Trophoblast cell (in vitro differentiated cells and primary cell): ENCODE measurements around the gene LMAN2.
"Not testable (repeated sequence)": the region's sequence is repeated elsewhere in the genome, so short reads cannot be mapped to it uniquely, and the experiment has no call there.

Experiments used
- DNase-seq, 2 donors: peaks; one replicate each; pipeline ENCODE4 v3.0.0-alpha.2; 2016
- H2AFZ ChIP-seq: 2 replicates; pipeline ENCODE4 v1.6.1; 2013; ENCODE audit warnings: low read length, moderate library complexity, mild to moderate bottlenecking; ENCODE audit not compliant: insufficient read depth, poor library complexity
- H2AK5ac ChIP-seq: 2 replicates; pipeline ENCODE4 v1.6.1; 2013; ENCODE audit warnings: mild to moderate bottlenecking, low read length
- H2BK120ac ChIP-seq: 2 replicates; pipeline ENCODE4 v1.6.1; 2013; ENCODE audit warnings: low read length, mild to moderate bottlenecking, moderate library complexity; ENCODE audit not compliant: insufficient read depth, poor library complexity
- H2BK12ac ChIP-seq: 2 replicates; pipeline ENCODE4 v1.6.1; 2013; ENCODE audit warnings: mild to moderate bottlenecking, low read length, moderate library complexity
- H2BK5ac ChIP-seq: 2 replicates; pipeline ENCODE4 v1.6.1; 2013; ENCODE audit warnings: low read length, low read depth, moderate library complexity, mild to moderate bottlenecking; ENCODE audit not compliant: poor library complexity
- H3K14ac ChIP-seq: 2 replicates; pipeline ENCODE4 v1.6.1; 2013; ENCODE audit warnings: mild to moderate bottlenecking, low read length
- H3K18ac ChIP-seq: 2 replicates; pipeline ENCODE4 v1.6.1; 2013; ENCODE audit warnings: mild to moderate bottlenecking, low read length
- H3K23ac ChIP-seq: 2 replicates; pipeline ENCODE4 v1.6.1; 2013; ENCODE audit warnings: low read length
- H3K27ac ChIP-seq: 2 replicates; pipeline ENCODE4 v1.5.1; 2013; ENCODE audit warnings: low read depth, mild to moderate bottlenecking, inconsistent platforms, low read length, moderate library complexity
- H3K27me3 ChIP-seq: 2 replicates; pipeline ENCODE4 v1.6.1; 2013; ENCODE audit warnings: inconsistent platforms, mild to moderate bottlenecking, low read length, moderate library complexity; ENCODE audit not compliant: insufficient read depth
- H3K36me3 ChIP-seq, 2 experiments: 1 replicate in 1 of 2; 2 replicates in 1 of 2; pipeline ENCODE4 v1.6.1; 2013; ENCODE audit warnings: low read length in 2 of 2, mild to moderate bottlenecking in 2 of 2, moderate library complexity in 1 of 2; ENCODE audit not compliant: insufficient read depth in 2 of 2, control insufficient read depth in 1 of 2
- H3K4ac ChIP-seq: 2 replicates; pipeline ENCODE4 v1.6.1; 2013; ENCODE audit warnings: low read depth, mild to moderate bottlenecking, low read length, moderate library complexity
- H3K4me1 ChIP-seq, 2 experiments: 1 replicate in 1 of 2; 2 replicates in 1 of 2; pipeline ENCODE4 v1.6.1; 2013; ENCODE audit warnings: low read length in 2 of 2, mild to moderate bottlenecking in 2 of 2, moderate library complexity in 1 of 2; ENCODE audit not compliant: insufficient read depth in 2 of 2, control insufficient read depth in 1 of 2
- H3K4me2 ChIP-seq: 2 replicates; pipeline ENCODE4 v1.6.1; 2013; ENCODE audit warnings: inconsistent platforms, mild to moderate bottlenecking, low read length, moderate library complexity
- H3K4me3 ChIP-seq: 2 replicates; pipeline ENCODE4 v1.5.1; 2013; ENCODE audit warnings: mild to moderate bottlenecking, low read depth, low read length, inconsistent platforms
- H3K79me1 ChIP-seq: one replicate; pipeline ENCODE4 v1.6.1; 2013; ENCODE audit warnings: low read length
- H3K79me2 ChIP-seq: 2 replicates; pipeline ENCODE4 v1.6.1; 2013; ENCODE audit warnings: low read length, mild to moderate bottlenecking; ENCODE audit not compliant: control insufficient read depth, insufficient read depth, poor library complexity
- H3K9ac ChIP-seq: 2 replicates; pipeline ENCODE4 v1.6.1; 2013; ENCODE audit warnings: mild to moderate bottlenecking, low read length
- H3K9me3 ChIP-seq: 2 replicates; pipeline ENCODE4 v1.6.1; 2013; ENCODE audit warnings: low read depth, mild to moderate bottlenecking, control low read depth, inconsistent platforms, low read length; ENCODE audit not compliant: insufficient read depth
- H4K12ac ChIP-seq: 2 replicates; pipeline ENCODE4 v1.6.1; 2013; ENCODE audit warnings: low read depth, mild to moderate bottlenecking, low read length, moderate library complexity
- H4K8ac ChIP-seq: 2 replicates; pipeline ENCODE4 v1.6.1; 2013; ENCODE audit warnings: low read depth, mild to moderate bottlenecking, low read length, moderate library complexity
- H4K91ac ChIP-seq: one replicate; pipeline ENCODE4 v1.6.1; 2013; ENCODE audit warnings: low read depth, mild to moderate bottlenecking, low read length, moderate library complexity
- WGBS: extraction: QIAGEN DNeasy Blood & Tissue Kit; methylation state at CpG from one replicate; pipeline ENCODE4 v1.1.7; 2013; ENCODE audit warnings: missing lambda C conversion rate; ENCODE audit not compliant: insufficient read length, insufficient coverage; ENCODE audit errors: extremely low coverage; 5-methylcytosine and 5-hydroxymethylcytosine counted together

The LMAN2 gene

DNA sequence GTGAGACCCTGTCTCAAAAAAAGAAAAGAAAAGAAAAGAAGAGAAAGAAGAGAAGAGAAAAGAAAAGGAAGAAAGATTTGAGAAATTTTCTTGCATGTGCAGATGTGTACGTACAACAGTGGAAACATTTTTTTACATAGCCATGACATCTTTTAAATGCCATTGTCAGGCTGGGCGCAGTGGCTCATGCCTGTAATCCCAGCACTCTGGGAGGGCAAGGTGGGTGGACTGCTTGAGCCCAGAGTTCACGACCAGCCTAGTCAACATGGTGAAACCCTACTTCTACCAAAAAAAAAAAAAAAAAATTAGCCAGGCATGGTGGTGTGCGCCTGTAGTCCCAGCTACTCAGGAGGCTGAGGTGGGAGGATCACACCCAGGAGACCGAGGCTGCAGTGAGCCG is 6.6 kb downstream of the LMAN2 start:
- no peak overlapping the region for H2AK5ac ChIP-seq

DNA sequence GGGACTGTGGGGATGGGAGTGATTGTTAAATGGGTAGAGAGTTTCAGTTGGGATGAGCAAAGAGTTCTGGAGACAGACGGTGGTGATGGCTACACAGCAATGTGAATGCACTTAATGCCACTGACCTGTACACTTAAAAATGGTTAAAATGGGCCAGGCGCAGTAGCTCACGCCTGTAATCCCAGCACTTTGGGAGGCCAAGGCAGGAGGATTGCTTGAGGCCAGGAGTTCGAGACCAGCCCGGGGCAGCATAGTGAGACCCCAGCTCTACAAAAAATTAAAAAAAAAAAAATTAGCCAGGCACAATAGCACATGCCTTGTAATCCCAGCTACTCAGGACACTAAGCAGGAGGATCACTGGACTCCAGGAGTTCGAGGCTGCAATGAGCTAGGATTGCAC is 7.7 kb downstream of the LMAN2 start:
- no peak for DNase-seq
- Histone ChIP-seq H3K14ac (no peak overlapping the region), H3K79me1 (no peaks in the 10 kb centered on the region), H2AFZ (no peak overlapping the region), H2BK5ac (no peak overlapping the region), H3K4me2 (no peak overlapping the region), H3K9me3 (peaks cover 1% of the 10 kb centered on the region), H3K9ac (no peak overlapping the region), H3K4me1 (peaks cover 0 to 3% of the 10 kb centered on the region in 2 experiments), H4K8ac (no peak overlapping the region), H2AK5ac (no peak overlapping the region), H2BK12ac (no peak overlapping the region), H3K79me2 (peaks cover 3% of the 10 kb centered on the region), H3K4me3 (no peak overlapping the region), H3K36me3 (peaks cover 16 to 23% of the 10 kb centered on the region in 2 experiments), H4K12ac (no peak overlapping the region), H3K4ac (no peak overlapping the region), H3K23ac (no peak overlapping the region), H3K27me3 (no peaks in the 10 kb centered on the region), H4K91ac (no peak overlapping the region), H3K27ac (no peak overlapping the region), H3K18ac (no peak overlapping the region), H2BK120ac (no peak overlapping the region)
- WGBS, result no CpG with 5 or more reads among the region's 6 CpGs

More for the DNA sequence above, 6.6 kb downstream of the LMAN2 start:
- Histone ChIP-seq H3K36me3 (peaks cover 11 to 17% of the 10 kb centered on the region in 2 experiments), H3K27me3 (no peaks in the 10 kb centered on the region), H4K12ac (no peak overlapping the region), H2BK12ac (no peak overlapping the region), H3K14ac (no peak overlapping the region), H3K23ac (no peak overlapping the region), H3K4me1 (peaks cover 0 to 2% of the 10 kb centered on the region in 2 experiments), H3K79me1 (no peaks in the 10 kb centered on the region), H3K4me3 (no peak overlapping the region), H4K91ac (no peak overlapping the region), H3K18ac (no peak overlapping the region), H2AFZ (no peak overlapping the region), H3K4ac (no peak overlapping the region), H3K9me3 (peaks cover 1% of the 10 kb centered on the region), H3K27ac (no peak overlapping the region), H3K4me2 (no peak overlapping the region), H2BK120ac (no peak overlapping the region), H3K79me2 (peaks cover 3% of the 10 kb centered on the region), H2BK5ac (no peak overlapping the region), H4K8ac (no peak overlapping the region), H3K9ac (no peak overlapping the region)
- no CpG with 5 or more reads among the region's 6 CpGs for WGBS
- peak; percentile 78 to 81 for DNase-seq

DNA sequence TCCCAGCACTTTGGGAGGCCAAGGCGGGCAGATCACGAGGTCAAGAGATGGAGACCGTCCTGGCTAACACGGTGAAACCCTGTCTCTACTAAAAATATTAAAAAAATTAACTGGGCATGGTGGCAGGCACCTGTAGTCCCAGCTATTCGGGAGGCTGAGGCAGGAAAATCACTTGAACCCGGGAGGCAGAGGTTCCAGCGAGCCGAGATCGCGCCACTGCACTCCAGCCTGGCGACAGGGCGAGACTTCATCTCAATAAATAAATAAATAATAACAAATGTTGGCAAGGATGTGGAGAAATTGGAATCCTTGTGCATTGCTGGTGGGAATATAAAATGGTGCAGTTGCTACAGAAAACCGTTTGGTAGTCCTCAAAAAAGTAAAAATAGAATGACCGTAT is 8.5 kb downstream of the LMAN2 start:
- not testable (repeated sequence) for H3K4ac ChIP-seq, DNase-seq, H4K8ac ChIP-seq, H3K18ac ChIP-seq, H2BK120ac ChIP-seq, H4K12ac ChIP-seq, H2AK5ac ChIP-seq, H3K27me3 ChIP-seq, H3K79me1 ChIP-seq, H3K9ac ChIP-seq, H3K23ac ChIP-seq, H3K4me1 ChIP-seq, H3K9me3 ChIP-seq, H2BK12ac ChIP-seq, H2BK5ac ChIP-seq, H3K4me3 ChIP-seq, H3K14ac ChIP-seq, H3K4me2 ChIP-seq, H2AFZ ChIP-seq, H3K79me2 ChIP-seq, H3K27ac ChIP-seq, H4K91ac ChIP-seq
- peaks cover 24 to 31% of the 10 kb centered on the region in 2 experiments for H3K36me3 ChIP-seq
- WGBS, result no CpG with 5 or more reads among the region's 14 CpGs

DNA sequence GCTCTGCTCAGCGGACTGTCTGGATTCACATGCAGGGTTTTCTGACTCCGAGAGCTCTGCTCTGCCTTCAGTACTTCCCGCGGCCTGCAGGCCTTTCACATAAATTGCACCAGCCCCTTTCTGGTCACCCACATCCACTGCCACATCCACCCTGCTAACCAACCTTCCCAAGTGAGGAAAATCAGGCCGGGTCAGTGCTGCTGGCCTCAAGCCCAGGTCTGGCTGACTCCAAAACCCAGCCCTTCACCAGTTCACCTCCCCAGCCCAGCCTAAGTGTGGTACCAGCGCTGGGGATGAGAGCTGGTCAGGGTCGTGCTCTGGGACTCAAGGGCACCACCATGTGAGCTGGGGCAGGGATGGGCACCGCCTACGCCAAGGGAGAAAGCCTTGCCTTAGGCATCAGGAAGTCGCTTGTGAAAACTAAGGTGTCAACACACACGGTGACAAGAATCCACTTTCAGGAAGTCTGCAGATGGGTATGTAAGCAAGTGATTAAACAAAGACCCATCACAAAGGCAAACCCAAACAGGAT is 12.3 kb downstream of the LMAN2 start:
- H2AK5ac ChIP-seq, result no peak overlapping the region
- H2BK120ac ChIP-seq, result no peak overlapping the region
- H4K91ac ChIP-seq, result no peak overlapping the region
- H4K12ac ChIP-seq, result peak overlapping the region; percentile 31
- no peak overlapping the region for H3K9ac ChIP-seq
- no peak overlapping the region for H3K4ac ChIP-seq
- H3K4me2 ChIP-seq, result no peak overlapping the region
- H3K23ac ChIP-seq, result no peak overlapping the region
- H4K8ac ChIP-seq, result no peak overlapping the region
- H2BK12ac ChIP-seq, result no peak overlapping the region
- H3K27me3 ChIP-seq, result no peaks in the 10 kb centered on the region
- H3K79me1 ChIP-seq, result no peaks in the 10 kb centered on the region
- H3K4me3 ChIP-seq, result peak overlapping the region; percentile 14
- peaks cover 0 to 3% of the 10 kb centered on the region in 2 experiments for H3K4me1 ChIP-seq
- no peak overlapping the region for H3K14ac ChIP-seq
- H2BK5ac ChIP-seq, result no peak overlapping the region
- WGBS, result no CpG with 5 or more reads among the region's 11 CpGs
- no peak overlapping the region for H3K27ac ChIP-seq
- peaks cover 56 to 60% of the 10 kb centered on the region in 2 experiments for H3K36me3 ChIP-seq
- H3K79me2 ChIP-seq, result peaks cover 2% of the 10 kb centered on the region
- H3K18ac ChIP-seq, result no peak overlapping the region
- no peak overlapping the region for H2AFZ ChIP-seq
- no peaks in the 10 kb centered on the region for H3K9me3 ChIP-seq
- no peak for DNase-seq
